Ascending aorta (tissue), 2 donors: Measurements from ENCODE around the gene UBE2E3. TPM values are rescaled to one million over a fixed set of nuclear protein-coding genes. Genes with fewer than 3 reads are reported as not detected.

Source experiments
- DNase-seq, 2 donors: peaks; one replicate each; pipeline ENCODE4 v3.0.0-alpha.2; 2019; ENCODE audit warnings: low spot score in 2 of 2
- H3K27ac ChIP-seq, 2 donors: fragments of 200-600 bp; sonication (generic); one replicate each; pipeline ENCODE4 v1.5.1; 2016 to 2017; ENCODE audit warnings: mild to moderate bottlenecking in 1 of 2
- H3K27me3 ChIP-seq: fragments of 200-600 bp; sonication (generic); one replicate; pipeline ENCODE4 v1.5.1; 2017
- H3K36me3 ChIP-seq, 2 donors: fragments of 200-600 bp; sonication (generic); one replicate each; pipeline ENCODE4 v1.5.1; 2016
- H3K4me1 ChIP-seq, 2 donors: fragments of 200-600 bp; sonication (generic); one replicate each; pipeline ENCODE4 v1.5.1; 2016 to 2017; ENCODE audit warnings: mild to moderate bottlenecking in 1 of 2
- H3K4me3 ChIP-seq, 2 donors: fragments of 200-600 bp; sonication (generic); one replicate each; pipeline ENCODE4 v1.5.1; 2016 to 2017; ENCODE audit warnings: mild to moderate bottlenecking in 1 of 2
- H3K9me3 ChIP-seq, 2 donors: fragments of 200-600 bp; sonication (generic); one replicate each; pipeline ENCODE4 v1.5.1; 2016
- intact Hi-C: fragments of 100-400 bp; cut with DNase I; formaldehyde crosslinking; loops from one replicate; pipeline ENCODE4 v1.15.1; 2023
- total RNA-seq: library from RNA; depleted of rRNA; stranded (reverse); fragments of >200 nt; gene quantifications from one replicate; pipeline ENCODE4 v1.1.0, GENCODE V29; 2016
- TF ChIP-seq, protein P1 (sequence below), 3 experiments: fragments of 200-600 bp in 2 of 3; fragments of 450-650 bp in 1 of 3; sonication (generic) in 2 of 3; IDR thresholded peaks; one replicate each; pipeline ENCODE4 v1.5.1; 2016 to 2019; ENCODE audit warnings: antibody characterized with exemption in 3 of 3, mild to moderate bottlenecking in 1 of 3, moderate library complexity in 1 of 3

UBE2E3 gene
- total RNA-seq, 1 donor from 2014 or later: 125 TPM

DNA sequence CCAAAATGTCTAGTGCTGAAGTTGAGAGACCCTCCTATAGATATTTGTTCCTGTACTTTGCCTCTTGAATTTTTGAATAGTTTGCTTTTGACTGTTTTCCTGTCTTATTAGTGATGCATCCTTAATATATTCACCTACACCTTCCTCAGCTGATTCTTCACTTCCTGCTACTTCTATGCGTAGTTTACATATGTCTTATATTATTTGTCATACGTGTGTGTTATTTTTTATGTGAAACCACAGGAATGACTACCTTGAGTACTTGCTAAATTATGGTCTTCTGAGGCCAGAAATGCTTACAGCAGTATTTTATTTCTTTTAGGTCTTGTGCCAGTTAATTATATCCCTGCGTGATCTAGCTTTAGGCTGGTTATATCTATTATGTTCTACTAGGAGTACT is 9.9 kb downstream of the UBE2E3 start:
- TF ChIP-seq, protein P1, sequence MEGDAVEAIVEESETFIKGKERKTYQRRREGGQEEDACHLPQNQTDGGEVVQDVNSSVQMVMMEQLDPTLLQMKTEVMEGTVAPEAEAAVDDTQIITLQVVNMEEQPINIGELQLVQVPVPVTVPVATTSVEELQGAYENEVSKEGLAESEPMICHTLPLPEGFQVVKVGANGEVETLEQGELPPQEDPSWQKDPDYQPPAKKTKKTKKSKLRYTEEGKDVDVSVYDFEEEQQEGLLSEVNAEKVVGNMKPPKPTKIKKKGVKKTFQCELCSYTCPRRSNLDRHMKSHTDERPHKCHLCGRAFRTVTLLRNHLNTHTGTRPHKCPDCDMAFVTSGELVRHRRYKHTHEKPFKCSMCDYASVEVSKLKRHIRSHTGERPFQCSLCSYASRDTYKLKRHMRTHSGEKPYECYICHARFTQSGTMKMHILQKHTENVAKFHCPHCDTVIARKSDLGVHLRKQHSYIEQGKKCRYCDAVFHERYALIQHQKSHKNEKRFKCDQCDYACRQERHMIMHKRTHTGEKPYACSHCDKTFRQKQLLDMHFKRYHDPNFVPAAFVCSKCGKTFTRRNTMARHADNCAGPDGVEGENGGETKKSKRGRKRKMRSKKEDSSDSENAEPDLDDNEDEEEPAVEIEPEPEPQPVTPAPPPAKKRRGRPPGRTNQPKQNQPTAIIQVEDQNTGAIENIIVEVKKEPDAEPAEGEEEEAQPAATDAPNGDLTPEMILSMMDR (IDR thresholded peaks at IDR 0.05): no peak
- H3K27ac ChIP-seq: no peak overlapping the region
- no peaks in the 10 kb centered on the region for H3K9me3 ChIP-seq
- DNase-seq: no peak
- H3K4me1 ChIP-seq: peaks cover 0 to 16% of the 10 kb centered on the region in 2 donors
- H3K27me3 ChIP-seq: no peaks in the 10 kb centered on the region
- intact Hi-C loops: no loop called here
- H3K36me3 ChIP-seq: no peaks in the 10 kb centered on the region
- H3K4me3 ChIP-seq: no peak overlapping the region

DNA sequence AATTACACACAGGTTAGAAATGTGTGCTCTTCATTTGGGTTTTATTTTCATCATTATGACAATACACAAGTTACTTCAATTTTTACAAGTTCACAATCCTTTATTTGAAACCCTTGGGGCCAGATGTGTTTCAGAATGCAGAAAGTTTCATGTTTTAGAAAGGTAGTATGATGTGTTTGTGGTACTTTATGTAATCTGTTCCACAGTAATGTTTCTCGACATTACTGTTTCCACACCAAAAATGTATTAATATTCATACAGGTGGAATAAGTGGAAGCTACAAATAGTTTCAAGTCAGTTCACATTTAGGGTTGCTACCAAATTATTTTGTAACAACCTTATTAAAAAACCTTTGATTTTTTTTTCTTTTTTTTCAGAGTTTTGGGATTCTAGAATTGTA is 10.4 kb downstream of the UBE2E3 start:
- Histone ChIP-seq H3K4me3 (no peak overlapping the region), H3K9me3 (no peaks in the 10 kb centered on the region), H3K27ac (no peak overlapping the region), H3K27me3 (no peaks in the 10 kb centered on the region), H3K36me3 (no peaks in the 10 kb centered on the region), H3K4me1 (peaks cover 0 to 16% of the 10 kb centered on the region in 2 donors)
- DNase-seq: no peak
- TF ChIP-seq, protein P1 (IDR thresholded peaks at IDR 0.05): no peak
- intact Hi-C loops: no loop called here

DNA sequence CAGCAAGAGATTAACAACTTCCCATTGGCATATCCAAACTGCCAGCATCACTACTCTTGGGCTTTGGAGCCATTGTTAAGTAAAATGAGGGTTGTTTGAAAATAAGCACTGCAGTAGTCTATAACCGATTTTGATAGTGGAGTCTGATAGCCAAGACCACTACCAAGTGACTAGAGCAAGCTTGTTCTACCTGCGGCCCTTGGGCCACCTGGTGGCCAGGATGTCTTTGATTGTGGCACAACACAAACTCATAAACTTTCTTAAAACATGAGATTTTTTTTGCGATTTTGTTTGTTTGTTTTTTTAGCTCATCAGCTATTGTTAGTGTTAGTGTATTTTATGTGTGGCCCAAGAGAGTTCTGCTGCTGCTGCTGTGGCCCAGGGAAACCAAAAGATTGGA is 11.0 kb downstream of the UBE2E3 start:
- intact Hi-C loops: no loop called here
- no peak for DNase-seq
- Histone ChIP-seq H3K27ac (no peak overlapping the region), H3K4me3 (no peak overlapping the region), H3K4me1 (peaks cover 0 to 13% of the 10 kb centered on the region in 2 donors), H3K9me3 (no peaks in the 10 kb centered on the region), H3K27me3 (no peaks in the 10 kb centered on the region), H3K36me3 (no peaks in the 10 kb centered on the region)
- TF ChIP-seq, protein P1 (IDR thresholded peaks at IDR 0.05): no peak

DNA sequence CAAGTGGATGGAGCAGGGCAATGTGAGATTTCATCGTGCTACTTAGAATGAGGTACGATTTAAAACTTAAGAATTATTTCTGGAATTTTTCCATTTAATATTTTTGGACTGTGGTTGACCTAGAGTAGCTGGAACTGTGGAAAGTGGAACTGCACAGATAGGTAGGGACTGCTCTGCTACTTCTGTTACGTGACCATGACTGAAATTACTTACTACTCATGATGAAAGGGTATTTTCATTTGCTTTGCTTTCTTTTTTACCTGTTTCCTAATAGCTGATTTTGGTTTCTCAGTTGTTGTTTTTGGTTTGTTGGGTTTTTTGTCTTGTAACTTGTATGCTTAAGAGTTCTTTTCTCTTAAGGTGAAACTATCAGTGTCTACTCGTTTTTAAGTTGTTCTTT is 11.4 kb downstream of the UBE2E3 start:
- peak overlapping the region in 1 of 2 donors; percentile 5 for H3K27ac ChIP-seq
- TF ChIP-seq, protein P1 (IDR thresholded peaks at IDR 0.05): no peak
- no peaks in the 10 kb centered on the region for H3K9me3 ChIP-seq
- no peaks in the 10 kb centered on the region for H3K27me3 ChIP-seq
- intact Hi-C loops: no loop called here
- H3K4me3 ChIP-seq: no peak overlapping the region
- no peaks in the 10 kb centered on the region for H3K36me3 ChIP-seq
- no peak for DNase-seq
- peaks cover 0 to 11% of the 10 kb centered on the region in 2 donors for H3K4me1 ChIP-seq

DNA sequence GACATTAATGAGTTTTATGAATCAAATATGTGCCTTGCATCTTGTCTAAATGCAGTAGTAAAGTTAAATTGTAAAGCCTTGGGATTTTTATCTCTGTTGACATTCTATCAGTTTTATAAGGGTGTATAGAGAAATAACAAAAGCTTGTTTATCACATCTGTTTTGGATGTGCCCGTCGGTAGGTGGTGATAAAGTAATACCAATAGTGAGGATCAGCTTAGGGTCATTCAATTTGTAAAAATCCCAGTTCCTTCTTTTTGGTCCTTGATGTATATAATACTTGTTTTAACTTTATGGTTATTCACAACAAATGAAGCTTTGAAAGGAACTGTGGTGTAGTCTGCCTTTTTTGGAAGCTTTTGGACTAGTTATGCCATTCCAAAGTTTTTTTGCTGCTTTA is 12.6 kb downstream of the UBE2E3 start:
- intact Hi-C loops: no loop called here
- no peaks in the 10 kb centered on the region for H3K27me3 ChIP-seq
- H3K36me3 ChIP-seq: no peaks in the 10 kb centered on the region
- H3K4me1 ChIP-seq: peaks cover 0 to 11% of the 10 kb centered on the region in 2 donors
- no peaks in the 10 kb centered on the region for H3K9me3 ChIP-seq
- DNase-seq: no peak
- no peak overlapping the region for H3K27ac ChIP-seq
- no peak overlapping the region for H3K4me3 ChIP-seq
- TF ChIP-seq, protein P1 (IDR thresholded peaks at IDR 0.05): no peak
